Inferior parietal cortex (tissue), 1 donor: Measurements from ENCODE around the gene SLC8A1.

Source experiments
- DNase-seq: peaks from one replicate; pipeline ENCODE4 v3.0.0-alpha.2; 2016; ENCODE audit errors: extremely low spot score

SLC8A1 gene

GRCh38 chr2:40421631-40422297 lies 30.1 kb downstream of the SLC8A1 start:
- no peak for DNase-seq

- no peak for DNase-seq
Measured at GRCh38 chr2:40420478-40420877, 31.4 kb downstream of the SLC8A1 start.

- DNase-seq, result no peak
Measured at GRCh38 chr2:40419364-40419762, 32.5 kb downstream of the SLC8A1 start.

GRCh38 chr2:40418614-40419363 lies 33.1 kb downstream of the SLC8A1 start:
- DNase-seq, result no peak

- DNase-seq, result no peak
Measured at GRCh38 chr2:40416486-40416885, 35.4 kb downstream of the SLC8A1 start.

- no peak for DNase-seq
Measured at GRCh38 chr2:40415391-40415790, 36.5 kb downstream of the SLC8A1 start.

GRCh38 chr2:40412456-40412855 lies 39.4 kb downstream of the SLC8A1 start:
- no peak for DNase-seq

- no peak for DNase-seq
Measured at GRCh38 chr2:40410695-40411094, 41.2 kb downstream of the SLC8A1 start.

- DNase-seq, result no peak
Measured at GRCh38 chr2:40409734-40410133, 42.2 kb downstream of the SLC8A1 start.

- DNase-seq, result no peak
Measured at GRCh38 chr2:40406485-40407289, 45.2 kb downstream of the SLC8A1 start.

GRCh38 chr2:40405465-40405864 lies 46.4 kb downstream of the SLC8A1 start:
- DNase-seq, result no peak

GRCh38 chr2:40404517-40404916 lies 47.4 kb downstream of the SLC8A1 start:
- DNase-seq, result no peak

GRCh38 chr2:40403233-40403836 lies 48.6 kb downstream of the SLC8A1 start:
- DNase-seq, result no peak

GRCh38 chr2:40401896-40402295 lies 50.0 kb downstream of the SLC8A1 start:
- DNase-seq, result no peak

- DNase-seq, result no peak
Measured at GRCh38 chr2:40400336-40400953, 51.4 kb downstream of the SLC8A1 start.

- no peak for DNase-seq
Measured at GRCh38 chr2:40397765-40398164, 54.1 kb downstream of the SLC8A1 start.

GRCh38 chr2:40396124-40396523 lies 55.8 kb downstream of the SLC8A1 start:
- DNase-seq, result no peak

- DNase-seq, result no peak
Measured at GRCh38 chr2:40395169-40396073, 56.5 kb downstream of the SLC8A1 start.

- no peak for DNase-seq
Measured at GRCh38 chr2:40394597-40394996, 57.3 kb downstream of the SLC8A1 start.

GRCh38 chr2:40394031-40394430 lies 57.9 kb downstream of the SLC8A1 start:
- no peak for DNase-seq

GRCh38 chr2:40388161-40388560 lies 63.7 kb downstream of the SLC8A1 start:
- no peak for DNase-seq
